Nephron progenitor cell (in vitro differentiated cells): ENCODE data around the gene CDH5.

Source experiments
- DNase-seq: peaks from one replicate; pipeline ENCODE4 v3.0.0; 2021
- H3K27ac Mint-ChIP-seq: 2 replicates; pipeline ENCODE4 v1.8.0; 2021; ENCODE audit warnings: mild to moderate bottlenecking, moderate library complexity, mixed read lengths
- H3K27me3 Mint-ChIP-seq: 2 replicates; pipeline ENCODE4 v1.8.0; 2021; ENCODE audit warnings: mild to moderate bottlenecking, low read depth, mixed read lengths; ENCODE audit not compliant: poor library complexity
- H3K36me3 Mint-ChIP-seq: 2 replicates; pipeline ENCODE4 v1.8.0; 2021; ENCODE audit warnings: low read depth, mixed read lengths
- H3K4me1 Mint-ChIP-seq: 2 replicates; pipeline ENCODE4 v1.8.0; 2021; ENCODE audit warnings: mixed read lengths
- H3K4me3 Mint-ChIP-seq: 2 replicates; pipeline ENCODE4 v1.8.0; 2021; ENCODE audit warnings: mild to moderate bottlenecking, moderate library complexity, mixed read lengths
- H3K9me3 Mint-ChIP-seq: 2 replicates; pipeline ENCODE4 v1.8.0; 2021; ENCODE audit warnings: mild to moderate bottlenecking, moderate library complexity, mixed read lengths
- CTCF ChIP-seq: fragments of 200-600 bp; sonication (generic); IDR thresholded peaks from 2 replicates; pipeline ENCODE4 v1.5.0; 2021; ENCODE audit warnings: antibody characterized with exemption

CDH5 gene

GRCh38 chr16:66406534-66407221 is 40.2 kb downstream of the CDH5 start:
- Mint-ChIP-seq H3K9me3 (peaks cover 22% of the 10 kb centered on the region), H3K27me3 (peaks cover 41% of the 10 kb centered on the region), H3K4me3 (peak overlapping the region; percentile 87), H3K4me1 (peaks cover 21% of the 10 kb centered on the region), H3K27ac (no peak overlapping the region), H3K36me3 (no peaks in the 10 kb centered on the region)
- TF ChIP-seq CTCF: peak; percentile 86
- peak; percentile 93 for DNase-seq

GRCh38 chr16:66408163-66409048 is 41.9 kb downstream of the CDH5 start:
- no peak for DNase-seq
- Mint-ChIP-seq H3K4me3 (no peak overlapping the region), H3K27me3 (peaks cover 43% of the 10 kb centered on the region), H3K9me3 (peaks cover 34% of the 10 kb centered on the region), H3K27ac (no peak overlapping the region), H3K4me1 (peaks cover 21% of the 10 kb centered on the region), H3K36me3 (no peaks in the 10 kb centered on the region)
- TF ChIP-seq CTCF: no peak

- TF ChIP-seq CTCF: no peak
- Mint-ChIP-seq H3K4me1 (peaks cover 14% of the 10 kb centered on the region), H3K27me3 (peaks cover 43% of the 10 kb centered on the region), H3K9me3 (peaks cover 34% of the 10 kb centered on the region), H3K36me3 (no peaks in the 10 kb centered on the region), H3K27ac (no peak overlapping the region), H3K4me3 (no peak overlapping the region)
- DNase-seq: no peak
Observed at GRCh38 chr16:66409156-66409555, 42.7 kb downstream of the CDH5 start.

GRCh38 chr16:66412182-66412581 is 45.7 kb downstream of the CDH5 start:
- H3K4me3 Mint-ChIP-seq: no peak overlapping the region
- H3K27ac Mint-ChIP-seq: no peak overlapping the region
- H3K27me3 Mint-ChIP-seq: peaks cover 37% of the 10 kb centered on the region
- peaks cover 30% of the 10 kb centered on the region for H3K9me3 Mint-ChIP-seq
- peaks cover 3% of the 10 kb centered on the region for H3K36me3 Mint-ChIP-seq
- H3K4me1 Mint-ChIP-seq: peaks cover 10% of the 10 kb centered on the region
- DNase-seq: no peak
- TF ChIP-seq CTCF: no peak

- peaks cover 3% of the 10 kb centered on the region for H3K36me3 Mint-ChIP-seq
- peaks cover 52% of the 10 kb centered on the region for H3K27me3 Mint-ChIP-seq
- no peaks in the 10 kb centered on the region for H3K4me1 Mint-ChIP-seq
- no peak for DNase-seq
- no peak overlapping the region for H3K4me3 Mint-ChIP-seq
- H3K9me3 Mint-ChIP-seq: peaks cover 34% of the 10 kb centered on the region
- TF ChIP-seq CTCF: no peak
- no peak overlapping the region for H3K27ac Mint-ChIP-seq
Observed at GRCh38 chr16:66414891-66415290, 48.4 kb downstream of the CDH5 start.
